ENCODE data around the gene AHNAK.

AHNAK gene

DNA sequence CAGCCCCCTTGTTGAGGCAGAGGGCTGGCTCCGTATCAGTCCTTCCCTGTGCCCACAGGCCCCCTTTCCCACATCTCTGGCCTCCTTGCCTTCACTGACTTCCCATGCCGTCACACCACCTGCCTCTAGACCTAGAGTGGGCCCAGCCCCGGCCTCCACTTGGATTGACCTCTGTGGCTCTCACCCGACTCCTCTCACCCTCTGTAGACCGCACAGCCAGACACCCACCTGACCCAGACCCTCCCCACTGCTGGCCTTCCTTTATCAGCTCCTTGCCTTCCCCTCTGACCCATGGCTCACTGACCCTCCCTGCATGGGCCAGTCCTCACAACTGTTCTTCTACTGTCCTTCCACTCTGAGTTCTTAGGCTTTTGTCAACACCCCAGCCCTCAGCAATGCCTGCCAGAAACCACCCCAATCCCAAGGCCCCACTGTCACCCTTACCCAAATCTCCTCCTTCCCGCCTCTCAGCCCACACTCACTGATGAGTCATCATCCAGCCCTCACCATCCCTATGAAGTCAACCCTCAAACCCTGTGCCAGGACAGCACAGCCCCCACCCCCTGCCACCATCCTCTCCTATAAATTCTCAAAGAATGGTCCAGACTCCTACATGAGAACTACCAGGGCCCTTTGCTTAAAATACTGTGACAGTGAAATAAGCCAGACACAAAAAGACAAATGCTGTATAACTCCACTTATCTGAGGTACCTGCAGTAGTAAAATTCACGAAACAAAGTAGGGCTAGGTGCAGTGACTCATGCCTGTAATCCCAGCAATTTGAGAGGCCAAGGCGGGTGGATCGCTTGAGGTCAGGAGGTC is 74.3 kb downstream of the AHNAK start (continued):
- TF ChIP-seq INSM2 (tag by site-specific recombination; IDR thresholded peaks at IDR 0.05) (0 out of 2 replicates have a peak, but pooled peaks have one; percentile 15), ZFP41 (tag by site-specific recombination; IDR thresholded peaks at IDR 0.05; ENCODE audit: borderline replicate concordance) (no peak), ZBTB44 (tag by site-specific recombination; IDR thresholded peaks at IDR 0.05) (no peak), SCRT1 (tag by site-specific recombination; IDR thresholded peaks at IDR 0.05; ENCODE audit: borderline replicate concordance) (no peak), ZFP69B (tag by site-specific recombination; IDR thresholded peaks at IDR 0.05) (peak; percentile 76; the same call in 1 of the 2 replicates), ZFP37 (tag by site-specific recombination; IDR thresholded peaks at IDR 0.05) (no peak), ZNF324 (tag by site-specific recombination; IDR thresholded peaks at IDR 0.05) (0 out of 2 replicates have a peak, but pooled peaks have one; percentile 26), ZNF518A (tag by site-specific recombination; conservative IDR thresholded peaks at IDR 0.05; ENCODE audit: low read depth) (peak; percentile 44; the same call in 1 of the 2 replicates), ZNF174 (tag by site-specific recombination; IDR thresholded peaks at IDR 0.05) (no peak), ZNF202 (tag by site-specific recombination; IDR thresholded peaks at IDR 0.05; ENCODE audit: borderline replicate concordance) (no peak), ZNF777 (tag by site-specific recombination; IDR thresholded peaks at IDR 0.05; ENCODE audit: borderline replicate concordance) (no peak), ZNF266 (tag by site-specific recombination; IDR thresholded peaks at IDR 0.05; ENCODE audit: low read depth) (no peak), KLF8 (tag by site-specific recombination; IDR thresholded peaks at IDR 0.05) (peak; percentile 64; the same call in 1 of the 2 replicates), ZNF701 (tag by site-specific recombination; IDR thresholded peaks at IDR 0.05) (no peak)

- no peak overlapping the region for H3K4me3 ChIP-seq (ENCODE audit: low read depth, low read length)
- H3K36me3 ChIP-seq (ENCODE audit: control insufficient read depth in 2 of 2, insufficient read depth in 1 of 2, low read length in 2 of 2): no peaks in the 10 kb centered on the region
- no peaks in the 10 kb centered on the region for H3K4me1 ChIP-seq (ENCODE audit: control insufficient read depth, insufficient read depth, low read length)
- ChIA-PET POLR2A (no interaction called here), CTCF (no interaction called here)
- no peak for TF ChIP-seq SP7 (tag by site-specific recombination; IDR thresholded peaks at IDR 0.05)
- peak; percentile 55; the same call in 1 of the 2 replicates for TF ChIP-seq PRDM1 (tag by site-specific recombination; IDR thresholded peaks at IDR 0.05)
- no peaks in the 10 kb centered on the region for H3K9me3 ChIP-seq (ENCODE audit: control insufficient read depth, insufficient read depth, low read depth, low read length)
- no peak overlapping the region for H3K27ac ChIP-seq (ENCODE audit: extremely low read depth, low read depth, low read length)
Observed at GRCh38 chr11:62471603-62472002, 75.0 kb downstream of the AHNAK start.

Measured in HEK293 (cell line).